ENCODE results near the gene HBD.

Gene HBD

DNA sequence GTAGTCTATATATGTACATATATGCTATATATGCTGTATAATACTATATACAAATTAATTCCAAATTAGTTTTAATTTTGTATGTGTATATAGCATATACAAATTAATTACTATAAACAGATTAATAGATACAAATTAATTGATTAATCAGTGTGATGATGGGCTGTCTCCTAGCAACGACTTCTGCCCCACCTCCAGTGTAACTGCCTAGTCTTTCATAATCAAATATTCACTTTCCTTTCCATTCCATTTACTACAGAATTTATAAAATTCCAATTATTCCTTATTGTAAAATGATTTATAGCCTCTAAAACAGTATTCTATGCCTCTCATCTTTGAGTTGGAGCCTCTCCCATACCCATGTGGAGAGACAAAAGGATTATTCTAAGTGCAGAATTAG lies 976 bp downstream of the HBD start:
- no peak for DNase-seq (ENCODE audit: low read depth in 2 of 2)

DNA sequence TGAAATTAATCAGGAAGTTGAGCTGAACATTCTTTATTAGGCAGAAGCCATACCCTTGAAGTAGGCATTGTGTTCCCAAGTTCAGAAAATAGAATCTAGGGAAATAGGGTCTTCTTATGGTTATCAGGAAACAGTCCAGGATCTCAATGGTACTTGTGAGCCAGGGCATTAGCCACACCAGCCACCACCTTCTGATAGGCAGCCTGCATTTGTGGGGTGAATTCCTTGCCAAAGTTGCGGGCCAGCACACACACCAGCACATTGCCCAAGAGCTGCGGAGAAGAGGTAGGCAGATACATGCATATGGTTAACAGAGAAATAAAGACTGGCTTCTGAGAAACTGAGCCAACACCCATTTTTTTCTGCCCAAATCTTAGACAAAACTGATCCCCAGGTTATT lies 1.5 kb downstream of the HBD start:
- no peak for DNase-seq (ENCODE audit: low read depth in 2 of 2)

DNA sequence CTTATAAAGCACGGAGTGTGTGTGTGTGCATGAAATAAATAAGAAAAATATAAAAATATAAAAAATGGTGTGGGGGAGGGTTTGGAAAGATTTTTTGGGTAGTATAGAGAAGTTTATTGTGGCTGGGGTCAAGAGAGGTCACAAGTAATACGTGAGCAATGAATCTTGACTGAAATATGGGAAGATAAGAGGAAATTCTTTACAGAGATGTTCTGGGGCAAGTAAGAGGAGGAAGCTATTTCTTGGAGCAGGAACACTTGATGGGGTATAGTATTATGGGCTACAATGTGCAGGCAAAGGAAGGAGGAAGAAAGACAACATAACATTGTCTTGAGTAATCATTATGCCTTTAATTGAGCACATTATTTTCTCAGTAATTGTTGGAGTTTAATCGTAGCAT lies 2.1 kb downstream of the HBD start:
- DNase-seq (ENCODE audit: low read depth in 2 of 2): no peak

DNA sequence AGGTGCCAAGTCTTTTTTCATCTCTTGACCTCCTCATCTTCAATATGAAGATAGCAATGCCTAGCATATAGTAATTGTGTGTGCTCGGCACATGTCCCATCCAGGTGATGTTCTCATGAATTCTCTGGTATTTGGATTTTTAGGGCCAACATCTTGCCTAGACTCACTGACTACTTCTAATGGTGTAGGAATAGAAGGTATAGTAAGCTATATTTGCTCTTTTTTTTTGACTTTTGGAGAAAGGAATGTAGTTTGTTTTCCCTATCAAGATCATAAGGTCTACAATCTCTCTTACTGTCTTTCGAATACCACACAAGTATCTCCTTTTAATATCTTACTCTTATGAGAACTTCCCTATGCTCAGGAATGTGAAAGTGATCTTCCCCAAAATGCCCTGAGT lies 3.2 kb downstream of the HBD start:
- DNase-seq (ENCODE audit: low read depth in 2 of 2): no peak

DNA sequence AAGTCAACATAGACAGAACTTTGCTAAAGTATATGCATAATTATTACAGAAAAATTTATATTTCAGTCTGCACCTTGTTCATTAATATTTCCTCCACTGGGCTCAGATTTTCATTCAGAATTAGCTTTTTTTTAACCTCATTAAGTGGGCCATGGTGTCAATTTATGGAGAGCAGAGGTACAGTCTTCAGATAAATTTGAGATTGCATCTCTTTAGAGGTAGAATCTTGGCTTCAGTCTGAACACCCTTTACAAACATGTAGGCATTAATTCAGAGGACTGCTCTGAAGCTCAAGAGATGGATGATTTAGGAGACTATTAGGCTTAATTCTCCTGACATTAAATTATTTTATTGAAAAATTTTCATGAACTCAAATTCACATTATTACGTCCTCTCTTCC lies 4.0 kb downstream of the HBD start:
- no peak for DNase-seq (ENCODE audit: low read depth in 2 of 2)

DNA sequence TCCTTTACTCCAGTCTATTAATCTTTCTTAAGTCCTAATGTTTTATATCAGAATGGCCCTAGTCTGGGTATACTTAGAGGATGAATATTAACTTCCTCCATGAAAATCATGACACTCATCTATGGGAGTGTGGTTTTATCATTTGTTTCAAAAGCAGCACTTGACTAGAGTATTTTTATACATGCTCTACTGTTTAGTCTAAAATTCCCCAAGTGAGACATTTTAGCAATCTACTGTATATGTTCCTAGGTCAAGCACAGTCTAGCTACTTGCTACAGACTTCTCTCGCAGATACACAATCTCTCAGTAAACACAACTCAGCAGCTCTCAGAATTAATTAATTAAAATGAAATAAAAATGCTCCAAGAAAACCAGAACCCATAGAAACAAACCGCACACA lies 4.5 kb downstream of the HBD start:
- DNase-seq (ENCODE audit: low read depth in 2 of 2): no peak

DNA sequence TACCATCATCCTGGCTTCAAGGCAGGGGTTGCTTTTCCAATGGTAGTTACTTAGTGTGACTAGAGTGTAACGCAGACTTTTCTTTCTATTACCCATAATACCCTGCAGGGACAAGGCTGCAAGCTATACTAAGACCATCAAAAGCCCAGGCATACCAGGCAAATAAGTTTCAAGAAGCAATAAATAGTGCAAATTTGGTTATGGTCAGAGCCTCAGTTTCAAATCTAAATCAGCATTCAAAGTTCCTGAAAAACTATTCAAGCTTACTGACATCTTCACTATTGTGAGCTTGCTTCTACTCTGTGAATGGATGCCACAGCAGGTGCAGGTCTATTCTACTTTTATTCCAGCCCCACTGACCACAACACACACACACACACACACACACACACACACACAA lies 4.9 kb downstream of the HBD start:
- DNase-seq (ENCODE audit: low read depth in 2 of 2): no peak

DNA sequence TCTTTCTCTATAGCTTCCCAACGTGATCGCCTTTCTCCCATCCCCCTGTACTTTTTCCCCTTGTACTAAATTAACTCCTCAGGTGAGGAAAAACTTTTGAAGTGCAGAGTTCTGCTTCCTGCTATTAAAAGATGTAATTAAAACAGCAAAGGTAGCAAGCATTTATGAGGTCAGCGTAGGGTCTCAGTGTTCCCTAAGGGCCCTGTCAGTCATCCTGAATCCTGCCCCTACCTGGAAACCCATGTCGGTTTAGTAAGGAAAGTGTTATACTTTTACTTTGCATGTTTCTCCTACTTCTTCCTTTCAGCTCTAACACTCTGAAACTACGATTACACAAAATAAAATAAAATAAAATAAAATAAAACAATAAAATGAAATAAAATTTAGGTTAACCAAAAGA lies 6.2 kb downstream of the HBD start:
- DNase-seq (ENCODE audit: low read depth in 2 of 2): no peak

DNA sequence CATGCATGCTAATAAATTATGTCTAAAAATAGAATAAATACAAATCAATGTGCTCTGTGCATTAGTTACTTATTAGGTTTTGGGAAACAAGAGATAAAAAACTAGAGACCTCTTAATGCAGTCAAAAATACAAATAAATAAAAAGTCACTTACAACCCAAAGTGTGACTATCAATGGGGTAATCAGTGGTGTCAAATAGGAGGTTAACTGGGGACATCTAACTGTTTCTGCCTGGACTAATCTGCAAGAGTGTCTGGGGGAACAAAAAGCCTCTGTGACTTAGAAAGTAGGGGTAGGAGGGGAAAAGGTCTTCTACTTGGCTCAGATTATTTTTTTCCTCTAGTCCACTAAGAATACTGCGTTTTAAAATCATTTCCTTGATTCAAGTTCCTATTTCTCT lies 6.6 kb downstream of the HBD start:
- DNase-seq (ENCODE audit: low read depth in 2 of 2): no peak

DNA sequence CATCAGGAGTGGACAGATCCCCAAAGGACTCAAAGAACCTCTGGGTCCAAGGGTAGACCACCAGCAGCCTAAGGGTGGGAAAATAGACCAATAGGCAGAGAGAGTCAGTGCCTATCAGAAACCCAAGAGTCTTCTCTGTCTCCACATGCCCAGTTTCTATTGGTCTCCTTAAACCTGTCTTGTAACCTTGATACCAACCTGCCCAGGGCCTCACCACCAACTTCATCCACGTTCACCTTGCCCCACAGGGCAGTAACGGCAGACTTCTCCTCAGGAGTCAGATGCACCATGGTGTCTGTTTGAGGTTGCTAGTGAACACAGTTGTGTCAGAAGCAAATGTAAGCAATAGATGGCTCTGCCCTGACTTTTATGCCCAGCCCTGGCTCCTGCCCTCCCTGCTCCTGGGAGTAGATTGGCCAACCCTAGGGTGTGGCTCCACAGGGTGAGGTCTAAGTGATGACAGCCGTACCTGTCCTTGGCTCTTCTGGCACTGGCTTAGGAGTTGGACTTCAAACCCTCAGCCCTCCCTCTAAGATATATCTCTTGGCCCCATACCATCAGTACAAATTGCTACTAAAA lies 7.5 kb downstream of the HBD start, which contains the start of gene HBB:
HBB (minus strand) TSS at position 340 of the 579 bp plus-strand sequence; CDS start at position 290, 50 bp downstream.
- DNase-seq (ENCODE audit: low read depth in 2 of 2): no peak

DNA sequence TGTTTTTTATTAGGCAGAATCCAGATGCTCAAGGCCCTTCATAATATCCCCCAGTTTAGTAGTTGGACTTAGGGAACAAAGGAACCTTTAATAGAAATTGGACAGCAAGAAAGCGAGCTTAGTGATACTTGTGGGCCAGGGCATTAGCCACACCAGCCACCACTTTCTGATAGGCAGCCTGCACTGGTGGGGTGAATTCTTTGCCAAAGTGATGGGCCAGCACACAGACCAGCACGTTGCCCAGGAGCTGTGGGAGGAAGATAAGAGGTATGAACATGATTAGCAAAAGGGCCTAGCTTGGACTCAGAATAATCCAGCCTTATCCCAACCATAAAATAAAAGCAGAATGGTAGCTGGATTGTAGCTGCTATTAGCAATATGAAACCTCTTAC lies 8.8 kb downstream of the HBD start:
- no peak for DNase-seq (ENCODE audit: low read depth in 2 of 2)

DNA sequence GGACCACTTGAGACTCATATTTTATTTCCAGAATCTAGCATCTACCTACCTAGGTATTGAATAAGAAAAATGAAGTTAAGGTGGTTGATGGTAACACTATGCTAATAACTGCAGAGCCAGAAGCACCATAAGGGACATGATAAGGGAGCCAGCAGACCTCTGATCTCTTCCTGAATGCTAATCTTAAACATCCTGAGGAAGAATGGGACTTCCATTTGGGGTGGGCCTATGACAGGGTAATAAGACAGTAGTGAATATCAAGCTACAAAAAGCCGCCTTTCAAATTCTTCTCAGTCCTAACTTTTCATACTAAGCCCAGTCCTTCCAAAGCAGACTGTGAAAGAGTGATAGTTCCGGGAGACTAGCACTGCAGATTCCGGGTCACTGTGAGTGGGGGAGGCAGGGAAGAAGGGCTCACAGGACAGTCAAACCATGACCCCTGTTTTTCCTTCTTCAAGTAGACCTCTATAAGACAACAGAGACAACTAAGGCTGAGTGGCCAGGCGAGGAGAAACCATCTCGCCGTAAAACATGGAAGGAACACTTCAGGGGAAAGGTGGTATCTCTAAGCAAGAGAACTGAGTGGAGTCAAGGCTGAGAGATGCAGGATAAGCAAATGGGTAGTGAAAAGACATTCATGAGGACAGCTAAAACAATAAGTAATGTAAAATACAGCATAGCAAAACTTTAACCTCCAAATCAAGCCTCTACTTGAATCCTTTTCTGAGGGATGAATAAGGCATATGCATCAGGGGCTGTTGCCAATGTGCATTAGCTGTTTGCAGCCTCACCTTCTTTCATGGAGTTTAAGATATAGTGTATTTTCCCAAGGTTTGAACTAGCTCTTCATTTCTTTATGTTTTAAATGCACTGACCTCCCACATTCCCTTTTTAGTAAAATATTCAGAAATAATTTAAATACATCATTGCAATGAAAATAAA lies 9.5 kb downstream of the HBD start:
- no peak for DNase-seq (ENCODE audit: low read depth in 2 of 2)

DNA sequence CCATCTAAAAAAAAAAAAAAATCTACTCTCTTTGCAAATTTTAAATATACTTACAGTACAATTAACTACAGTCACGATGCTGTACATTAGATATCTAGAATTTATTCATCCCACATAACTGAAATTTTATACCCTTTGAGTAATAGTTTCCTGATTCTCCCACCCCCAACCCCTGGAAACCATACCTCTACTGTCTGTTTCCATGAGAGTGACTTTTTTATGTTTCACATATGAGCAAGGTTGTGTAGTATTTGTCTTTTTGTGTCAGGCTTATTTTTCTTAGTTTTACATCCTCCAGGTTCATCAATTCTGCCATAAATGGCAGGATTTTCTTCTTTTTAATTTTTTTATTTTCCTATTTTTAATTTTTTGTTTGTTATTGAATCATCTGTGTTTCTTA lies 10.6 kb downstream of the HBD start:
- DNase-seq (ENCODE audit: low read depth in 2 of 2): no peak

DNA sequence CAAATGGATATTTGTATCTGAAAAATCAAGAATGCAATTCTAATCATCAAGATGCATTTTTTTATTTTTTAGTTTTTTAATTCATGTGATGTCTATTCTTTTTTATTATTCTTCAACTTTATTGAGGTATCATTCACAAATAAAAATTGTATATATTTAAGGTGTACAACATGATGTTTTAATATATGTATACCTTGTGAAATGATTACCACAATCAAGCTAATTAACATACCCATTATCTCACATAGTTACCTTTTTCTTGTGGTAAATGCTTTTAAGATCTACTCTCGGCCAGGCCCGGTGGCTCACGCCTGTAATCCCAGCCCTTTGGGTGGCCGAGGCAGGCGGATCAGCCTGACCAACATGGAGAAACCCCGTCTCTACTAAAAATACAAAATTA lies 11.1 kb downstream of the HBD start:
- no peak for DNase-seq (ENCODE audit: low read depth in 2 of 2)

DNA sequence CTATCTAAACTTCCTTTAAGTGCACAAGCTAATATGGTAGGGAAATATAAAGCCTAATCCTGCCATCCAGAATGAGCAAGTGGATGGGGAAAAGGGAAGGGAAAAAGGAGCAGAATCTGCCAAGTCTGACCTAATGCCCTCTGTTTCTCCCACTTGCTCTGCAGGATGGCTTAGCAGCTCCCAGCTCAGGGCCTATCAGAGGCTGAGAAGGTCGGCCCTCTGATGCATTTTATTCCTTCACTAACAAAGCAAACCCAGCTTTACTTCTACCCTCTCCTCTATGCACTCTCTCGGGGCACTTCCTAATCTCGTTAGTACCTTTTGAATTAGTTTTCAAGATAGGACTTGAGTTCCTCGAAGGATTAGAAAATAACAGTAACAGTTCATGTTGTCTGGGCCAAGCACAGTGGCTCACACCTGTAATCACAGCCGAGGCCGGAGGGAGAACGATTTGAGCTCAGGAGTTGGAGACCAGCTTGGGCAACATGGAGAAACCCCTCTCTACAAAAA lies 23.9 kb downstream of the HBD start:
- no peak for DNase-seq (ENCODE audit: low read depth in 2 of 2)

DNA sequence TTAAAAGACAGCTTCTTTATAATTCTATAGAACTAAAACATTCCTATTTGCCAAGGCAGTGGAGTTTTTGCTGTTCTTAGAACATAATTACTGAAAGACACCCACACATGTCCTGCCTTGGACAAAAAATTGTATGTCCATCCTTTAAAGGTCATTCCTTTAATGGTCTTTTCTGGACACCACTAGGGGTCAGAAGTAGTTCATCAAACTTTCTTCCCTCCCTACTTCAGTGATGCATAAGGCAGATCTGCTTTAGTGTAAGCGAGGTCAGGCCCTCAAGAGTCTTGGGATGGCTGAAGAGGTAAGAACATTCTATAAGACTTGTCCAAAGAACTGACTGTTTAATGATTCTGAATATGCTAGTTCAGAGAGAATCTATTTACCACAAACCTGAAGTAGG lies 29.5 kb downstream of the HBD start:
- no peak for DNase-seq (ENCODE audit: low read depth in 2 of 2)

DNA sequence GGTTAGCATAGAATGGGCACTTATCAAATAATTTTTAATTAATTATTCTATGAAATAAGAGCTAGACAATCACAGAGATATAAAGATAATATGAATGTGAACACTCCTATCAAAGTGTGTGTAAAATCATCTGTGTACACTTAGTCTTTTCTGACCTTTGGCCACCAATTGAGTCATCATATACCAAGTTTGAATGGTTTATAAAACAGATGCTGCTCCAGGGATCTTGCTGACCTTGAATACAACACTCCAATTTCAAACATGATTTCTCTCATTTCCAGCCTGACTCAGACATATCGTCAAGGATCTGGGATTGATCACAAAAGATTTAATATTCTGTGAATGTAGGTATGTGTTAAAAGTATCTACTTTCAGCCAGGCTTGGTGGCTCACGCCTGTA lies 30.9 kb downstream of the HBD start:
- DNase-seq (ENCODE audit: low read depth in 2 of 2): no peak

DNA sequence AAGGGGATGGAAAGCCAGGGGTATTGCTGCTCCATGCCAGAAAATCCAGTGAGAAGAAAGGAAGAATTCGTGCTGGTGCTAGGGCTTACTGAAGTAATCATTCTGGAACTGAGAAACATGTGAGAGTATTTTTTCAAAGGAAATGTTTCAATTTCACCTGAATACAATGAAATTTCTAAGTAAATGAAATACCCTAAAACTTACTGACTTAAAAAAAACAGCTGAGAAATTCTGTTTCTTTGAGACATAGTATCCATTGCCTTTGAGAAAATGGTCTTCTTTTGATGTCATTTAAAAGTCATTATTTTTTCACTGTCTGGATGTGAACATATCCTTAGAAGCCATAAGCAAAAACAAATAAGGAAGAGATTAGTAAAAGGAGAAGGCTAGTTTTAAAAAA lies 33.7 kb downstream of the HBD start, which contains the start of gene OR51V1:
OR51V1 (minus strand) TSS at position 101 of the 400 bp plus-strand sequence; CDS start at position 101, 0 bp downstream.
- no peak for DNase-seq (ENCODE audit: low read depth in 2 of 2)

DNA sequence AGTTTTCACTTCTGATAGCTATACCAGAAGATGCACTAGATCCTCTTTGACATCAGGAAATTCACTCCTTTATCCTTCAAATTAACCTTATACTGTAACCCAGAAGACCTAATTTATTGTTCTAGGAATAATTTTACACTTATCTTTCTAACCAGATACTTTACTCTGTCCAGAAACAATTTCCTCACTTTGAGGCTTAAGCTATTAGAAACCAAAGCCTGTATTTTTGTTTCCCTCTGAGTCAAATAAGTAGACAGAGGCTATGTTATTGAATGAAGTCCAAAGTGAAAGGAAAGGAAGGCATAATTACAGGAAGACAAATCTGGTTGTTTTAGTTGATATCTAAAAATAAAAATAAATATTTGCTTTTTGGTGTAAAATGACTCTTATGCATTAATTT lies 36.0 kb downstream of the HBD start:
- no peak for DNase-seq (ENCODE audit: low read depth in 2 of 2)

DNA sequence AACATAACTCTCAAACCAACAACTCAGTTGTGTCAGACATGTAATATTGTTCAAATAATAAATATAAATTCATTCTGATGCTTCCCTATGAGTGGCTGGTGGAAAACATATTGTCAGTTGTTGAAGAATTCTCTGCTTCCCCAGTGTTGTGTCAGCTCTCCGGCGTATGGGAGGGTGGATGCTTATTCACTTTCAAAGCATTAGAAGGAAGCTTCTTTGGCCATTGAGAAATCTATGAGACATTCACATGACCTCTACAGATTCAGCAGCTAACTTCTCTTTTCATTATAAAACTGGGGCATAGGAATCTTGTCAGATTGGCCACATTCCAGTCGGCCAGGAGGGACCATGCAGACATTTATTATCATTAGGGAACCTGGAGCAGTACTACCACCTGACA lies 36.7 kb downstream of the HBD start:
- no peak for DNase-seq (ENCODE audit: low read depth in 2 of 2)

DNA sequence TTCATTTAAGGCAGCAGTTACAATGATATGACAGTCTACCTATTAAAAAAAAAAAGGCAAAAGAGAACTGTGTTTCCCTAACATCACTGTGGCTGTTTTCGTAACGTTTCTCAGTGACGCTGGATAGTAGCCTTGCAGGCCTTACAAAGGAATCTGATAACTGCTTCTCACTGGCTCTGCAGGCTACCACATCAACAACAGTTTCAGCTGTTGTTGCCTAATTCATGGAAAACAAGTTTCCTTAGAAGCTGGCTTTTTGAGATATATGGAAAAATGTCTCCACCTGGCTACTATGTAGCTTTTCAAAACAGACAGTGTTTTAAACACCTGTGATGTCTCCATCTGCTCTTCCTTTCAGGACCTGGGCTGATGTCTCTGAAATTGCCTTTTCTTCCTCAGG lies 37.6 kb downstream of the HBD start:
- no peak for DNase-seq (ENCODE audit: low read depth in 2 of 2)

DNA sequence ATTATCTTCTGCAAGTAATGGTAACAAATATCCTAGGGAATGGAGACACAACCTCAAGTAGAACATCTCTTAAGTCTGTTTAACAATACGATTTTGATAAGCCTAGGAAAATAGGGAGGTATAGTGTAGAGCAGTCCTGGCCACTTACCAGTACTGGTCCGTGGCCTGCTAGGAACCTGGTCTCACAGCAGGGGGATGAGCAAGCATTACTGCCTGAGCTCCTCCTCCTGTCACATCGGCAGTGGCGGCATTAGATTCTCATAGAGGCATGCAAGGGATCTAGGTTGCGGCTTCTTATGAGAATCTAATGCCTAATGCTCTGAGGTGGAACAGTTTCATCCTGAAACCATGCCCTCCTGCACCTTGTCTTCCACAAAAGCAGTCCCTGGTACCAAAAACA lies 38.2 kb downstream of the HBD start:
- DNase-seq (ENCODE audit: low read depth in 2 of 2): no peak

DNA sequence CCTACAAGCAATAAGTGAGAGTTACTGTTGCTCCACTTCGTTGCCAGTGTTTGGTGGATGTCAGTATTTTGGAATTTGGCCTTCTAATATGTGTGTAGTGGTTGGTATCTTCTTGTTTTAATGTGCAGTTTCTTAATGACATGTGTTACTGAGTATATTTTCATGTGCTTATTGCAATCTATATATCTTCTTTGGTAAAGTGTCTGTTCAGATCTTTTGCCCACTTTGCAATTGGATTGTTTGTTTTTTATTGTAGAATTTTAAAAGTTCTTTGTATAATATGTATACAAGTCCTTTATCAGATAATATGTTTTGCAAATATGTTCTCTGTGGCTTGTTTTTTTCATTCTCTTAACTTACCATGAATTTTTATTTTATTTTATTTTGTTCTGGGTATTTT lies 41.5 kb downstream of the HBD start:
- no peak for DNase-seq (ENCODE audit: low read depth in 2 of 2)

All from stimulated activated CD8-positive, alpha-beta memory T cell treated with anti-CD3 and anti-CD28 coated beads, Interleukin-2, amount 100 ng/mL, for 1 hour (primary cell).